SU-DHL-6 (cell line): Measurements from ENCODE around the gene TC2N.

Experiments
- H2AFZ ChIP-seq: fragments of 200-600 bp; sonication (generic); 2 replicates; pipeline ENCODE4 v1.6.1; 2014; ENCODE audit warnings: low read depth, mild to moderate bottlenecking, moderate library complexity, mixed read lengths, antibody characterized with exemption, low read length; ENCODE audit not compliant: severe bottlenecking
- H3F3A ChIP-seq: fragments of 200-600 bp; shearing (Covaris generic); 2 replicates; pipeline ENCODE4 v1.6.0; 2016; ENCODE audit warnings: antibody characterized with exemption, mild to moderate bottlenecking; ENCODE audit not compliant: insufficient read depth
- H3K27ac ChIP-seq: fragments of 200-600 bp; sonication (generic); 2 replicates; pipeline ENCODE4 v1.5.1; 2016; ENCODE audit warnings: low read depth, mild to moderate bottlenecking, low read length, moderate library complexity, mixed read lengths
- H3K27me3 ChIP-seq: fragments of 200-600 bp; sonication (generic), shearing (Covaris generic); 2 replicates; pipeline ENCODE4 v1.6.0; 2014; ENCODE audit warnings: mild to moderate bottlenecking, low read length
- H3K36me3 ChIP-seq: fragments of 200-600 bp; sonication (generic); 2 replicates; pipeline ENCODE4 v1.6.1; 2014; ENCODE audit warnings: mild to moderate bottlenecking, low read length, mixed read lengths
- H3K4me2 ChIP-seq: fragments of 300-600, 200-600 bp; shearing (Covaris generic), sonication (generic); 2 replicates; pipeline ENCODE4 v1.6.0; 2014; ENCODE audit warnings: low read length, low read depth, mild to moderate bottlenecking; ENCODE audit not compliant: poor library complexity, severe bottlenecking
- H3K4me3 ChIP-seq: fragments of 200-600 bp; sonication (generic); 2 replicates; pipeline ENCODE4 v1.5.1; 2014; ENCODE audit warnings: antibody characterized with exemption, low read length, mild to moderate bottlenecking, mixed read lengths; ENCODE audit not compliant: insufficient read depth, poor library complexity, severe bottlenecking
- H3K79me2 ChIP-seq: fragments of 200-600 bp; sonication (generic); 2 replicates; pipeline ENCODE4 v1.6.1; 2014; ENCODE audit warnings: mild to moderate bottlenecking, low read length, moderate library complexity; ENCODE audit not compliant: insufficient read depth
- H3K9ac ChIP-seq: fragments of 200-600 bp; sonication (generic); 2 replicates; pipeline ENCODE4 v1.7.0; 2014; ENCODE audit warnings: mild to moderate bottlenecking, low read length
- H3K9me2 ChIP-seq: fragments of 200-600 bp; sonication (generic); replicated peaks from 2 replicates; pipeline ENCODE4 v1.6.1; 2014; ENCODE audit warnings: low read length; ENCODE audit not compliant: insufficient read depth
- H3K9me3 ChIP-seq: fragments of 200-600 bp; sonication (generic); 2 replicates; pipeline ENCODE4 v1.6.1; 2014; ENCODE audit warnings: low read length, mixed read lengths; ENCODE audit not compliant: insufficient read depth
- H4K20me1 ChIP-seq: fragments of 200-600 bp; sonication (generic); 2 replicates; pipeline ENCODE4 v1.6.1; 2014; ENCODE audit warnings: low read depth, mild to moderate bottlenecking, antibody characterized with exemption, low read length, moderate library complexity, mixed read lengths
- CTCF ChIP-seq: fragments of 200-600 bp; sonication (generic); IDR thresholded peaks from one replicate; pipeline ENCODE4 v1.5.1; 2017; ENCODE audit warnings: antibody characterized with exemption, mild to moderate bottlenecking, low read length, moderate library complexity; ENCODE audit not compliant: insufficient read depth, poor library complexity, severe bottlenecking
- EZH2phosphoT487 ChIP-seq: fragments of 200-600 bp; sonication (generic), shearing (Covaris generic); conservative IDR thresholded peaks from 2 replicates; pipeline ENCODE4 v1.6.1; 2018; ENCODE audit warnings: mild to moderate bottlenecking, antibody characterized with exemption, low read length, moderate library complexity, mixed read lengths

Gene TC2N

GRCh38 chr14:91754185-91754584, 113.2 kb downstream of the TC2N start:
- Histone ChIP-seq H3K4me2 (no peak overlapping the region), H3K9ac (no peak overlapping the region), H3K9me3 (no peaks in the 10 kb centered on the region), H3K4me3 (no peak overlapping the region), H3F3A (no peaks in the 10 kb centered on the region), H3K27ac (no peak overlapping the region), H3K79me2 (no peaks in the 10 kb centered on the region), H3K9me2 (no peaks in the 10 kb centered on the region), H4K20me1 (no peaks in the 10 kb centered on the region), H2AFZ (no peak overlapping the region), H3K36me3 (no peaks in the 10 kb centered on the region), H3K27me3 (no peaks in the 10 kb centered on the region; the same call in 1 of the 2 replicates)
- TF ChIP-seq CTCF (no peak), EZH2phosphoT487 (no peak)

GRCh38 chr14:91753501-91754128, 113.7 kb downstream of the TC2N start:
- Histone ChIP-seq H3K27ac (no peak overlapping the region), H3K4me2 (no peak overlapping the region), H3K9me2 (no peaks in the 10 kb centered on the region), H3K36me3 (no peaks in the 10 kb centered on the region), H4K20me1 (no peaks in the 10 kb centered on the region), H3K9ac (no peak overlapping the region), H3F3A (no peaks in the 10 kb centered on the region), H3K27me3 (no peaks in the 10 kb centered on the region; the same call in 1 of the 2 replicates), H3K79me2 (no peaks in the 10 kb centered on the region), H3K4me3 (no peak overlapping the region), H3K9me3 (no peaks in the 10 kb centered on the region), H2AFZ (no peak overlapping the region)
- TF ChIP-seq EZH2phosphoT487 (no peak), CTCF (no peak)

GRCh38 chr14:91752961-91753360, 114.4 kb downstream of the TC2N start:
- H3K27me3 ChIP-seq: no peaks in the 10 kb centered on the region; the same call in 1 of the 2 replicates
- no peak overlapping the region for H3K27ac ChIP-seq
- H3K36me3 ChIP-seq: no peaks in the 10 kb centered on the region
- H4K20me1 ChIP-seq: no peaks in the 10 kb centered on the region
- H3K4me3 ChIP-seq: no peak overlapping the region
- H3K9ac ChIP-seq: no peak overlapping the region
- no peak overlapping the region for H3K4me2 ChIP-seq
- no peaks in the 10 kb centered on the region for H3F3A ChIP-seq
- H3K9me2 ChIP-seq: no peaks in the 10 kb centered on the region
- no peak overlapping the region for H2AFZ ChIP-seq
- H3K79me2 ChIP-seq: no peaks in the 10 kb centered on the region
- TF ChIP-seq CTCF (no peak), EZH2phosphoT487 (no peak)
- H3K9me3 ChIP-seq: no peaks in the 10 kb centered on the region
